SK-N-SH (cell line): ENCODE measurements around the gene ENPEP. TPM values are rescaled to one million over a fixed set of nuclear protein-coding genes. Genes with fewer than 3 reads are reported as not detected.

Experiments
- CTCF ChIA-PET: fragments of 300-600, 350-600 bp; formaldehyde crosslinking; extraction: SDS; loops from one replicate; lab custom pipeline; 2021; lab: Yijun Ruan, JAX
- POLR2A ChIA-PET: fragments of 350-600 bp; sonication (Branson Sonifier 250); formaldehyde crosslinking; extraction: SDS; loops from one replicate; lab custom pipeline; 2020; ENCODE audit warnings: antibody characterized with exemption, inconsistent platforms; lab: Yijun Ruan, JAX
- DNase-seq: peaks from one replicate; pipeline ENCODE4 v3.0.0; 2012
- H2AFZ ChIP-seq: fragments of 200-600 bp; sonication (generic); 2 replicates; pipeline ENCODE4 v1.8.1; 2016; ENCODE audit warnings: antibody characterized with exemption, mild to moderate bottlenecking, low read depth
- H3F3A ChIP-seq: fragments of 200-600 bp; sonication (generic); replicated peaks from 2 replicates; pipeline ENCODE3; 2016; ENCODE audit warnings: antibody characterized with exemption, mild to moderate bottlenecking; ENCODE audit not compliant: insufficient read depth
- H3K27ac ChIP-seq, 2 experiments: fragments of 200-500 bp in 1 of 2; fragments of 200-600 bp in 1 of 2; sonication (Bioruptor generic) in 1 of 2; sonication (generic), shearing (Covaris generic) in 1 of 2; 2 replicates each; pipeline versions ENCODE4 v1.5.1 to v1.6.1; 2014 to 2016; ENCODE audit warnings: low read depth in 2 of 2, inconsistent platforms in 1 of 2, low read length in 1 of 2, mild to moderate bottlenecking in 1 of 2, mixed read lengths in 1 of 2
- H3K27me3 ChIP-seq: fragments of 200-600 bp; sonication (generic), shearing (Covaris generic); 2 replicates; pipeline ENCODE4 v1.6.1; 2016; ENCODE audit warnings: mixed run types; ENCODE audit not compliant: insufficient read depth
- H3K36me3 ChIP-seq, 2 experiments: fragments of 200-500 bp in 1 of 2; fragments of 200-600 bp in 1 of 2; sonication (Bioruptor generic) in 1 of 2; sonication (generic) in 1 of 2; replicated peaks in 1 of 2; 2 replicates each; pipeline versions ENCODE3 to v1.5.1; 2014 to 2016; ENCODE audit warnings: low read length in 1 of 2, mild to moderate bottlenecking in 1 of 2; ENCODE audit not compliant: insufficient read depth in 2 of 2, control insufficient read depth in 1 of 2
- H3K4me1 ChIP-seq, 2 experiments: fragments of 200-500 bp in 1 of 2; fragments of 200-600 bp in 1 of 2; sonication (Bioruptor generic) in 1 of 2; sonication (generic), shearing (Covaris generic) in 1 of 2; 2 replicates each; pipeline versions ENCODE4 v1.5.1 to v1.6.1; 2014 to 2016; ENCODE audit warnings: low read depth in 1 of 2, low read length in 1 of 2, mixed run types in 1 of 2; ENCODE audit not compliant: insufficient read depth in 2 of 2, control insufficient read depth in 1 of 2
- H3K4me2 ChIP-seq: fragments of 200-600 bp; sonication (generic), shearing (Covaris generic); 2 replicates; pipeline ENCODE4 v1.6.1; 2017; ENCODE audit warnings: mixed run types
- H3K4me3 ChIP-seq, 2 experiments: fragments of 200-500 bp in 1 of 2; fragments of 200-600 bp in 1 of 2; sonication (Bioruptor generic) in 1 of 2; sonication (generic), shearing (Covaris generic) in 1 of 2; 2 replicates each; pipeline versions ENCODE4 v1.5.1 to v1.8.1; 2014 to 2016; ENCODE audit warnings: low read depth in 2 of 2, inconsistent platforms in 1 of 2, low read length in 1 of 2, mild to moderate bottlenecking in 1 of 2, mixed read lengths in 1 of 2, moderate library complexity in 1 of 2
- H3K79me2 ChIP-seq: fragments of 200-600 bp; sonication (generic); 2 replicates; pipeline ENCODE4 v1.8.1; 2017; ENCODE audit warnings: mild to moderate bottlenecking; ENCODE audit not compliant: insufficient read depth
- H3K9ac ChIP-seq: fragments of 200-600 bp; sonication (generic); 2 replicates; pipeline ENCODE4 v1.6.1; 2017; ENCODE audit warnings: mixed run types
- H3K9me2 ChIP-seq: fragments of 200-600 bp; sonication (generic); 2 replicates; pipeline ENCODE4 v1.6.1; 2017; ENCODE audit warnings: mixed run types
- H3K9me3 ChIP-seq: fragments of 200-600 bp; sonication (generic); 2 replicates; pipeline ENCODE4 v1.6.1; 2017; ENCODE audit warnings: mixed run types, mild to moderate bottlenecking, moderate library complexity
- H4K20me1 ChIP-seq: fragments of 200-600 bp; sonication (generic); 2 replicates; pipeline ENCODE4 v1.6.1; 2017; ENCODE audit warnings: mild to moderate bottlenecking, mixed run types; ENCODE audit not compliant: insufficient read depth
- CTCF ChIP-seq: fragments of 200-600 bp; sonication (generic); IDR thresholded peaks from 2 replicates; pipeline ENCODE4 v1.6.1; 2017; ENCODE audit warnings: antibody characterized with exemption, mild to moderate bottlenecking, moderate library complexity
- GATA2 ChIP-seq: sonication (generic); formaldehyde crosslinking; IDR thresholded peaks from 2 replicates; pipeline ENCODE4 v1.5.0; 2020; ENCODE audit warnings: mild to moderate bottlenecking, missing genetic modification reagents
- JUND ChIP-seq: IDR thresholded peaks from 2 replicates; pipeline ENCODE4 v1.4.0; 2012
- MXI1 ChIP-seq: IDR thresholded peaks from 2 replicates; pipeline ENCODE4 v1.6.1; 2012; ENCODE audit warnings: mild to moderate bottlenecking, low read depth, low read length, improper control_type of control experiment
- PBX3 ChIP-seq: IDR thresholded peaks from 2 replicates; pipeline ENCODE4; 2012
- POLR2AphosphoS5 ChIP-seq: IDR thresholded peaks from 2 replicates; pipeline ENCODE4 v1.6.1; 2012; ENCODE audit warnings: low read depth, low read length
- REST ChIP-seq: IDR thresholded peaks from 2 replicates; pipeline ENCODE4 v1.6.1; 2012; ENCODE audit warnings: mild to moderate bottlenecking, low read depth, low read length, moderate library complexity
- RXRA ChIP-seq: IDR thresholded peaks from 2 replicates; pipeline ENCODE4 v1.4.0; 2012; ENCODE audit warnings: low read depth, mild to moderate bottlenecking, borderline replicate concordance
- SIN3A ChIP-seq: IDR thresholded peaks from 2 replicates; pipeline ENCODE4 v1.6.1; 2012; ENCODE audit warnings: low read depth, mild to moderate bottlenecking, low read length, moderate library complexity, borderline replicate concordance
- whole genome bisulfite sequencing: methylation state at CpG from one replicate; pipeline ENCODE4 v1.1.6; 2017; ENCODE audit warnings: low lambda C conversion rate; 5-methylcytosine and 5-hydroxymethylcytosine counted together
- polyA plus RNA-seq, 3 experiments: library from polyadenylated mRNA; depleted of rRNA; stranded (reverse); fragments of >200 nt; gene quantifications; 2 replicates each; pipeline ENCODE4 v1.2.3, GENCODE V29; 2012

The ENPEP gene
- polyA plus RNA-seq, 1 of the 3 experiments (the other 2 are of a cell fraction), result 0.16 TPM

- CTCF ChIA-PET, result interaction anchor here (0.8 to 1.3 kb wide), 3 partner anchors 20 to 22 kb away, joined by 3 read pairs; no protein-coding TSS in a partner anchor
- TF ChIP-seq MXI1, result no peak
- TF ChIP-seq PBX3, result no peak
- TF ChIP-seq REST, result no peak
- TF ChIP-seq RXRA, result no peak
- no peak for TF ChIP-seq POLR2AphosphoS5
- no peak for TF ChIP-seq JUND
- TF ChIP-seq SIN3A, result no peak
- no peak for TF ChIP-seq GATA2 (CRISPR knock-in tag)
- TF ChIP-seq CTCF, result no peak
- no peak for DNase-seq
- no peak overlapping the region for H3K4me3 ChIP-seq
- H3K9me3 ChIP-seq, result no peaks in the 10 kb centered on the region
- H3K27ac ChIP-seq, result no peak overlapping the region
- peaks cover 79% of the 10 kb centered on the region for H3K27me3 ChIP-seq
- no peaks in the 10 kb centered on the region for H3K36me3 ChIP-seq
- 9% methylated on average over 35 of the region's 54 CpGs for WGBS
- no peak overlapping the region for H3K9ac ChIP-seq
- H3K4me2 ChIP-seq, result 0 out of 2 replicates have a peak overlapping the region, but pooled peaks have one; percentile 19
- H3K4me1 ChIP-seq, result no peaks in the 10 kb centered on the region
- no peak overlapping the region for H2AFZ ChIP-seq
- H3K9me2 ChIP-seq, result no peaks in the 10 kb centered on the region
- H4K20me1 ChIP-seq, result no peaks in the 10 kb centered on the region
- no peaks in the 10 kb centered on the region for H3K79me2 ChIP-seq
- POLR2A ChIA-PET, result no interaction called here
- H3F3A ChIP-seq, result no peaks in the 10 kb centered on the region
Observed at GRCh38 chr4:110610940-110611831, 135.2 kb downstream of the ENPEP start.
